ENCODE data around the gene MANSC1. TPM values are rescaled to one million over a fixed set of nuclear protein-coding genes. Genes with fewer than 3 reads are reported as not detected.

The MANSC1 gene
- total and polyA plus RNA-seq, 10 of the 15 experiments (the other 5 are each of a cell fraction or from before 2014, with no cell fraction given), result 0.02 to 0.23 (median 0.11) TPM; not detected in 2

- SMC1A ChIA-PET (ENCODE audit: uncharacterized antibody, unreplicated experiment), result interaction anchor here (0.7 to 1.0 kb wide), 2 partner anchors 9 to 80 kb away, joined by 3 to 5 read pairs; no protein-coding TSS in a partner anchor
- RAD21 ChIA-PET (ENCODE audit: unreplicated experiment), result no interaction called here
- FAIRE-seq (no peak), DNase-seq (ENCODE audit: low read depth, low spot score) (no peak), ATAC-seq (no peak)
- Histone ChIP-seq H3K79me2 (ENCODE audit: control insufficient read depth, insufficient read depth, low read length) (no peaks in the 10 kb centered on the region), H3K4me2 (ENCODE audit: control insufficient read depth, insufficient read depth) (no peak overlapping the region), H3K4me1 (ENCODE audit: control insufficient read depth, insufficient read depth, low read length) (no peaks in the 10 kb centered on the region), H3K27ac (ENCODE audit: control insufficient read depth, insufficient read depth) (no peak overlapping the region), H3K27me3 (replicated peaks in 1 of 2; ENCODE audit: control insufficient read depth in 2 of 2, insufficient read depth in 2 of 2, low read length in 1 of 2) (no peaks in the 10 kb centered on the region), H3K9ac (ENCODE audit: control insufficient read depth, insufficient read depth, low read length) (no peak overlapping the region), H3K36me3 (ENCODE audit: control insufficient read depth in 2 of 2, insufficient read depth in 2 of 2, low read length in 1 of 2) (no peaks in the 10 kb centered on the region), H4K20me1 (ENCODE audit: control insufficient read depth, insufficient read depth) (no peaks in the 10 kb centered on the region), H2AFZ (ENCODE audit: control insufficient read depth, low read depth, low read length) (no peak overlapping the region), H3K9me3 (replicated peaks; ENCODE audit: control insufficient read depth, insufficient read depth, low read length) (no peaks in the 10 kb centered on the region), H3K4me3 (no peak overlapping the region)
- intact Hi-C loops (cut with micrococcal nuclease; ENCODE audit: unreplicated experiment), result no loop called here
- in situ Hi-C loops (cut with MboI), result no loop called here
- no peak for TF ChIP-seq STAT1 (conservative IDR thresholded peaks at IDR 0.05)
- TF ChIP-seq SMAD5 (IDR thresholded peaks at IDR 0.05; ENCODE audit: low read depth), result no peak
- TF ChIP-seq BCL3 (IDR thresholded peaks at IDR 0.05; ENCODE audit: borderline replicate concordance, insufficient read depth, low read depth, low read length, poor library complexity, severe bottlenecking), result no peak
- POLR2A ChIA-PET, result no interaction called here
- 93% methylated on average over 2 of the region's 2 CpGs for WGBS (ENCODE audit: insufficient coverage, insufficient replicate concordance, low lambda C conversion rate, missing lambda C conversion rate)
- no TSS peak for BruUV-seq (replicated peaks)
- CTCF ChIA-PET, result no interaction called here
Measured at GRCh38 chr12:12393171-12393570, 43.1 kb upstream of the MANSC1 start.

DNA sequence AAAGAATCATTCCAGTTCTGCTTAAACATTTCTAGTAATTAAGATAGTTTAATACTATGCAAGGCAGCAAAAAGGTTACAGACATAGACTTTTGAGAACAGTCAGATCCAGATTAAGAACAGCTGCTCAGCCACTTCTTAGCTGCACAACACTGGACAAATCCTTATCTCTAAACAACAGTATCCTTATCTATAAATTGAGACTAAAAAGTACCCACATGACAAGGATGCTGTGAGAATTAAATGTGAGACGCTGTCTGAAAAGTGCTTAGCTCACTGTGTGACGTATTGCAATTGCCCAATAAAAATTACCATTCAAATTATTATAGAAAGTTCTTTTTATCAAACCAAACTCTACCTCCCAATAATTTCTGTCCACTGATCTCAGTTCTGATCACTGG is 42.4 kb upstream of the MANSC1 start:
- Histone ChIP-seq H4K20me1 (ENCODE audit: control insufficient read depth, insufficient read depth) (no peaks in the 10 kb centered on the region), H3K4me1 (ENCODE audit: control insufficient read depth, insufficient read depth, low read length) (no peaks in the 10 kb centered on the region), H3K27me3 (replicated peaks in 1 of 2; ENCODE audit: control insufficient read depth in 2 of 2, insufficient read depth in 2 of 2, low read length in 1 of 2) (no peaks in the 10 kb centered on the region), H3K36me3 (ENCODE audit: control insufficient read depth in 2 of 2, insufficient read depth in 2 of 2, low read length in 1 of 2) (no peaks in the 10 kb centered on the region), H2AFZ (ENCODE audit: control insufficient read depth, low read depth, low read length) (no peak overlapping the region), H3K4me2 (ENCODE audit: control insufficient read depth, insufficient read depth) (no peak overlapping the region), H3K9me3 (replicated peaks; ENCODE audit: control insufficient read depth, insufficient read depth, low read length) (no peaks in the 10 kb centered on the region), H3K9ac (ENCODE audit: control insufficient read depth, insufficient read depth, low read length) (no peak overlapping the region), H3K79me2 (ENCODE audit: control insufficient read depth, insufficient read depth, low read length) (no peaks in the 10 kb centered on the region), H3K4me3 (no peak overlapping the region), H3K27ac (ENCODE audit: control insufficient read depth, insufficient read depth) (no peak overlapping the region)
- TF ChIP-seq SMC3 (IDR thresholded peaks at IDR 0.05; ENCODE audit: borderline replicate concordance, low read length), result no peak
- no peak for TF ChIP-seq PBX3 (IDR thresholded peaks at IDR 0.05; ENCODE audit: insufficient replicate concordance, low read depth, low read length)
- no peak for TF ChIP-seq KLF5 (IDR thresholded peaks at IDR 0.05; ENCODE audit: partially characterized antibody)
- no peak for TF ChIP-seq ZNF687 (IDR thresholded peaks at IDR 0.05)
- intact Hi-C loops (cut with micrococcal nuclease; ENCODE audit: unreplicated experiment), result no loop called here
- in situ Hi-C loops (cut with MboI), result no loop called here
- RAD21 ChIA-PET (ENCODE audit: unreplicated experiment), result no interaction called here
- WGBS (ENCODE audit: insufficient coverage, insufficient replicate concordance, low lambda C conversion rate, missing lambda C conversion rate), result 100% methylated on average over 2 of the region's 2 CpGs
- POLR2A ChIA-PET, result interaction anchor here (0.6 to 1.1 kb wide), 4 partner anchors 84 to 303 kb away, joined by 3 to 4 read pairs (median 3); no protein-coding TSS in a partner anchor
- ATAC-seq, result no peak
- DNase-seq (ENCODE audit: low read depth, low spot score), result no peak
- CTCF ChIA-PET, result interaction anchor here (2.5 kb wide), 1 partner anchor 15 kb away, joined by 8 read pairs; no protein-coding TSS in a partner anchor
- BruUV-seq (replicated peaks), result no TSS peak
- no peak for FAIRE-seq
- SMC1A ChIA-PET (ENCODE audit: uncharacterized antibody, unreplicated experiment), result no interaction called here

Measured in GM12878 (cell line).